ENCODE results near the gene ABHD6. TPM values are rescaled to one million over a fixed set of nuclear protein-coding genes. Genes with fewer than 3 reads are reported as not detected.
"Not testable (repeated sequence)": the region's sequence is repeated elsewhere in the genome, so short reads cannot be mapped to it uniquely, and the experiment has no call there.

The ABHD6 gene
- total and polyA plus RNA-seq, 2 donors (not counting 3 experiments of a cell fraction or from before 2014, with no cell fraction given) = 5.8 to 7.5 TPM

DNA sequence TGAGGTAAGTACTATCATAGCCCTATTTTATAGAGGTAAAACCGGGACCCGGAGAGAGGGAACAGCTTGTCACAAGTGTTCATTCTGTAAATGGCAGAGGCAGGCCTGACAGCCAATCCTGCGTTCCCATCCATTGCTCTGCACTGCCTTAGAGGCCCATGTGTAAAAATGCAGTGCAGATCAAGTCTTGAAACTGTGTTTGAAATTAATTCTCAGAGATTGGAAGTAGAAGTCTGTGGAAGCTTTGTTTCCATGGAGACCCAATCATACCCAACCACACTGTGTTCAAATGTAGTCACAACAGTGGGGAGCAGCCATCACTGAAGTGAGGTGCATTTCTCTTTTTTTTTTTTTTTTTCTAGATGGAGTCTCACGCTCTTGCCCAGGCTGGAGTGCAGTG lies 13.7 kb upstream of the ABHD6 start:
- Histone ChIP-seq H4K20me1 (replicated peaks; ENCODE audit: control insufficient read depth, extremely low read depth, insufficient read depth, low read length) (no peaks in the 10 kb centered on the region), H3K9ac (replicated peaks; ENCODE audit: extremely low read depth, insufficient read depth, low read length) (no peak overlapping the region), H3K9me1 (replicated peaks; ENCODE audit: control insufficient read depth, extremely low read depth, insufficient read depth, low read length) (no peaks in the 10 kb centered on the region), H3K27ac (ENCODE audit: insufficient read depth, low read depth, low read length) (no peak overlapping the region), H3K79me2 (ENCODE audit: control insufficient read depth, insufficient read depth, low read length) (no peaks in the 10 kb centered on the region), H3K4me1 (ENCODE audit: control insufficient read depth, extremely low read depth, insufficient read depth, low read length) (no peaks in the 10 kb centered on the region), H3K4me3 (replicated peaks in 1 of 3; ENCODE audit: insufficient read depth in 1 of 3, low read depth in 1 of 3, low read length in 3 of 3) (no peak overlapping the region), H3K9me3 (replicated peaks; ENCODE audit: control insufficient read depth, insufficient read depth, low read length) (no peaks in the 10 kb centered on the region), H3K4me2 (ENCODE audit: insufficient read depth, low read length) (no peak overlapping the region), H2AFZ (ENCODE audit: low read depth, low read length) (no peak overlapping the region), H3K27me3 (ENCODE audit: control insufficient read depth in 2 of 2, insufficient read depth in 2 of 2, low read length in 2 of 2) (peaks cover 1 to 2% of the 10 kb centered on the region in 2 experiments), H3K36me3 (ENCODE audit: control insufficient read depth in 2 of 2, extremely low read depth in 1 of 2, insufficient read depth in 2 of 2, low read length in 2 of 2) (no peaks in the 10 kb centered on the region)
- intact Hi-C loops (cut with micrococcal nuclease) (no loop called here), dilution Hi-C loops (cut with MboI; ENCODE audit: extremely low pct_ligation_motif_present, low sequenced_read_pairs) (no loop called here)
- no peak for FAIRE-seq
- TF ChIP-seq, protein P1, sequence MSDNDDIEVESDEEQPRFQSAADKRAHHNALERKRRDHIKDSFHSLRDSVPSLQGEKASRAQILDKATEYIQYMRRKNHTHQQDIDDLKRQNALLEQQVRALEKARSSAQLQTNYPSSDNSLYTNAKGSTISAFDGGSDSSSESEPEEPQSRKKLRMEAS (IDR thresholded peaks at IDR 0.05; ENCODE audit: insufficient read depth, insufficient read length) = no peak
- TF ChIP-seq POLR2A (IDR thresholded peaks at IDR 0.05; ENCODE audit: low read depth, low read length) (no peak), POLR2AphosphoS5 (IDR thresholded peaks at IDR 0.05; ENCODE audit: insufficient read depth, low read depth, low read length) (no peak), GATA2 (IDR thresholded peaks at IDR 0.05; ENCODE audit: insufficient read depth, insufficient read length, low read depth, low read length) (no peak), JUN (IDR thresholded peaks at IDR 0.05; ENCODE audit: borderline replicate concordance, insufficient read depth, insufficient read length, low read depth) (no peak), FOS (IDR thresholded peaks at IDR 0.05; ENCODE audit: borderline replicate concordance, insufficient read depth, low read length) (no peak), MYC (IDR thresholded peaks at IDR 0.05; ENCODE audit: low read depth, low read length) (no peak), EZH2 (IDR thresholded peaks at IDR 0.05; ENCODE audit: borderline replicate concordance, low read depth, low read length, severe bottlenecking) (no peak)
- TF ChIP-seq, protein P2, sequence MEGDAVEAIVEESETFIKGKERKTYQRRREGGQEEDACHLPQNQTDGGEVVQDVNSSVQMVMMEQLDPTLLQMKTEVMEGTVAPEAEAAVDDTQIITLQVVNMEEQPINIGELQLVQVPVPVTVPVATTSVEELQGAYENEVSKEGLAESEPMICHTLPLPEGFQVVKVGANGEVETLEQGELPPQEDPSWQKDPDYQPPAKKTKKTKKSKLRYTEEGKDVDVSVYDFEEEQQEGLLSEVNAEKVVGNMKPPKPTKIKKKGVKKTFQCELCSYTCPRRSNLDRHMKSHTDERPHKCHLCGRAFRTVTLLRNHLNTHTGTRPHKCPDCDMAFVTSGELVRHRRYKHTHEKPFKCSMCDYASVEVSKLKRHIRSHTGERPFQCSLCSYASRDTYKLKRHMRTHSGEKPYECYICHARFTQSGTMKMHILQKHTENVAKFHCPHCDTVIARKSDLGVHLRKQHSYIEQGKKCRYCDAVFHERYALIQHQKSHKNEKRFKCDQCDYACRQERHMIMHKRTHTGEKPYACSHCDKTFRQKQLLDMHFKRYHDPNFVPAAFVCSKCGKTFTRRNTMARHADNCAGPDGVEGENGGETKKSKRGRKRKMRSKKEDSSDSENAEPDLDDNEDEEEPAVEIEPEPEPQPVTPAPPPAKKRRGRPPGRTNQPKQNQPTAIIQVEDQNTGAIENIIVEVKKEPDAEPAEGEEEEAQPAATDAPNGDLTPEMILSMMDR (IDR thresholded peaks at IDR 0.05; ENCODE audit: extremely low read depth in 1 of 2, insufficient read depth in 1 of 2, low read depth in 1 of 2, low read length in 2 of 2) = no peak
- ChIA-PET CTCF (interaction anchor here (1.4 to 3.1 kb wide), 3 partner anchors 21 to 47 kb away, joined by 3 to 13 read pairs (median 4); no protein-coding TSS in a partner anchor), POLR2A (no interaction called here)
- DNase-seq (ENCODE audit: low read depth, low spot score) = no peak
- no TSS peak for BruUV-seq (replicated peaks)

DNA sequence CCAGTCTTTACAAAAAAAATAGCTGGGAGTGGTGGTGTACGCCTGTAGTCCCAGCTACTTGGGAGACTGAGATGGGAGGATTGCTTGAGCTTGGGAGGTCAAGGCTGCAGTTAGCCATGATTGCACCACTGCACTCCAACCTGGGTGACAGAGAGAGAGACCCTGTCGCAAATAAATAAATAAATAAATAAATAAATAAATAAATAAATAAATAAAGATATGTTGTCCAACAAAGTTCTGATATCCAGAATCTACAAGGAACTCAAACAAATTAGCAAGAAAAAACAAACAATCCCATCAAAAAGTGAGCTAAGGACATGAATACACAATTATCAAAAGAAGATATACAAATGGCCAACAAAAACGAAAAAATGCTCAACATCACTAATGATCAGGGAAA lies 9.7 kb upstream of the ABHD6 start:
- H3K36me3 ChIP-seq (ENCODE audit: control insufficient read depth in 2 of 2, extremely low read depth in 1 of 2, insufficient read depth in 2 of 2, low read length in 2 of 2); H3K4me3 ChIP-seq (replicated peaks in 1 of 3; ENCODE audit: insufficient read depth in 1 of 3, low read depth in 1 of 3, low read length in 3 of 3); POLR2A ChIA-PET; H3K9me3 ChIP-seq (replicated peaks; ENCODE audit: control insufficient read depth, insufficient read depth, low read length); H3K4me1 ChIP-seq (ENCODE audit: control insufficient read depth, extremely low read depth, insufficient read depth, low read length); H3K9ac ChIP-seq (replicated peaks; ENCODE audit: extremely low read depth, insufficient read depth, low read length); BruUV-seq (replicated peaks); H3K79me2 ChIP-seq (ENCODE audit: control insufficient read depth, insufficient read depth, low read length); H3K9me1 ChIP-seq (replicated peaks; ENCODE audit: control insufficient read depth, extremely low read depth, insufficient read depth, low read length); dilution Hi-C loops (cut with MboI; ENCODE audit: extremely low pct_ligation_motif_present, low sequenced_read_pairs); FAIRE-seq; H4K20me1 ChIP-seq (replicated peaks; ENCODE audit: control insufficient read depth, extremely low read depth, insufficient read depth, low read length); intact Hi-C loops (cut with micrococcal nuclease); H2AFZ ChIP-seq (ENCODE audit: low read depth, low read length); DNase-seq (ENCODE audit: low read depth, low spot score); H3K4me2 ChIP-seq (ENCODE audit: insufficient read depth, low read length); H3K27me3 ChIP-seq (ENCODE audit: control insufficient read depth in 2 of 2, insufficient read depth in 2 of 2, low read length in 2 of 2); H3K27ac ChIP-seq (ENCODE audit: insufficient read depth, low read depth, low read length): not testable (repeated sequence)
- CTCF ChIA-PET = interaction anchor here (1.3 to 2.5 kb wide), 4 partner anchors 9 to 50 kb away, joined by 3 to 12 read pairs (median 7); no protein-coding TSS in a partner anchor
